ENCODE data around the gene NRXN3. TPM values are rescaled to one million over a fixed set of nuclear protein-coding genes. Genes with fewer than 3 reads are reported as not detected.

NRXN3 gene
- total and polyA plus RNA-seq, 2 donors (not counting 1 experiment from before 2014, with no cell fraction given): not detected

DNA sequence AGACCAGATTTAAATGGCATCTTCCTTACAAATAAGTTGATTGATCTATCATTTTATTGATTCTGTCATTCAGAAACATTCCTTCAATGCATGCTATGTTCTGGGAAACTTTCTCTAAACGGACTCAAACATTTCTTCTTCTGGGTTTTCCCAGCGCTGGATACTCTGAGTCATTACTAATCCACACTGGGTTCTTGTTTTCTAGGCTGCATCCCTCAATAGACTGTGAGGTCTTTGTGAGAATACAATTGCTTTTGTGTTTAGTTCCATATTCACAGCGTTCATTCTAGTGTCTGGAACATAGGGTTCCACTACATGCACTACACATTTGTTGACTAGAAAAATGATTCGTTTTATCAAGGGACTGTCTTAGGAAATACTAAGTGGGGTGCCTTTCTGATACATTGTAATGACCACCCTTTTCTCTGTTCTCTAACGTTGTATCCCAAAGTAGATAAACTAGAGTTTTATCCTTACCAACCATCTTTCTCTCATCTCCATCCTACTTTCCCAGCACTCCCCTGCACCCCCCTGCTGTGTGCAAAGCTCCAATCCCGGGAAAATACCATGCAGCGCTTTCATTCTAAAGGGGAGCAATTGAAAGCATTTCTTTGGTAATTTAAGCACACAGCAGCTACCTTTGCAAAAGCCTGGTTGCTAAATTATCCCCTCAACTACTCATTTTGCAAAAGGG, 1162.5 kb downstream of the NRXN3 start:
- Histone ChIP-seq H3K79me2 (ENCODE audit: control insufficient read depth, insufficient read depth, low read length) (no peaks in the 10 kb centered on the region), H3K9me3 (ENCODE audit: control extremely low read depth in 1 of 3, control insufficient read depth in 2 of 3, insufficient read depth in 1 of 3, low read length in 2 of 3) (no peaks in the 10 kb centered on the region), H2AFZ (ENCODE audit: insufficient read depth, low read depth, low read length, poor library complexity, severe bottlenecking) (no peak overlapping the region), H3K9ac (ENCODE audit: low read length) (no peak overlapping the region), H3K4me2 (replicated peaks; ENCODE audit: low read depth, low read length, poor library complexity, severe bottlenecking) (no peak overlapping the region), H3K27ac (ENCODE audit: low read length in 2 of 2) (no peak overlapping the region), H4K20me1 (ENCODE audit: control insufficient read depth, insufficient read depth, low read length, poor library complexity, severe bottlenecking) (no peaks in the 10 kb centered on the region), H3K36me3 (replicated peaks in 1 of 2; ENCODE audit: control extremely low read depth in 1 of 2, control insufficient read depth in 1 of 2, extremely low read depth in 1 of 2, insufficient read depth in 2 of 2, low read length in 1 of 2) (no peaks in the 10 kb centered on the region), H3K4me1 (ENCODE audit: control insufficient read depth in 2 of 2, insufficient read depth in 2 of 2, low read length in 2 of 2) (no peaks in the 10 kb centered on the region), H3K4me3 (ENCODE audit: control extremely low read depth in 1 of 5, extremely low read depth in 1 of 5, insufficient read depth in 1 of 5, low read depth in 2 of 5, low read length in 4 of 5) (no peak overlapping the region), H3K27me3 (replicated peaks in 1 of 4; ENCODE audit: control extremely low read depth in 1 of 4, control insufficient read depth in 3 of 4, insufficient read depth in 4 of 4, low read length in 3 of 4) (no peaks in the 10 kb centered on the region)
- WGBS (ENCODE audit: insufficient coverage): 65% methylated on average over 2 of the region's 7 CpGs
- intact Hi-C loops (cut with micrococcal nuclease): no loop called here
- DNase-seq (no peak), ATAC-seq (ENCODE audit: low read depth) (no peak)
- CTCF ChIA-PET: no interaction called here
- Mint-ChIP-seq H3K4me1 (no peaks in the 10 kb centered on the region), H3K27ac (no peak overlapping the region), H3K27me3 (no peaks in the 10 kb centered on the region), H3K4me3 (no peak overlapping the region), H3K9me3 (ENCODE audit: insufficient read depth) (no peaks in the 10 kb centered on the region)
- TF ChIP-seq EZH2 (IDR thresholded peaks at IDR 0.05; ENCODE audit: borderline replicate concordance, insufficient read depth, low read depth, low read length, poor library complexity, severe bottlenecking): no peak
- TF ChIP-seq, protein P1, sequence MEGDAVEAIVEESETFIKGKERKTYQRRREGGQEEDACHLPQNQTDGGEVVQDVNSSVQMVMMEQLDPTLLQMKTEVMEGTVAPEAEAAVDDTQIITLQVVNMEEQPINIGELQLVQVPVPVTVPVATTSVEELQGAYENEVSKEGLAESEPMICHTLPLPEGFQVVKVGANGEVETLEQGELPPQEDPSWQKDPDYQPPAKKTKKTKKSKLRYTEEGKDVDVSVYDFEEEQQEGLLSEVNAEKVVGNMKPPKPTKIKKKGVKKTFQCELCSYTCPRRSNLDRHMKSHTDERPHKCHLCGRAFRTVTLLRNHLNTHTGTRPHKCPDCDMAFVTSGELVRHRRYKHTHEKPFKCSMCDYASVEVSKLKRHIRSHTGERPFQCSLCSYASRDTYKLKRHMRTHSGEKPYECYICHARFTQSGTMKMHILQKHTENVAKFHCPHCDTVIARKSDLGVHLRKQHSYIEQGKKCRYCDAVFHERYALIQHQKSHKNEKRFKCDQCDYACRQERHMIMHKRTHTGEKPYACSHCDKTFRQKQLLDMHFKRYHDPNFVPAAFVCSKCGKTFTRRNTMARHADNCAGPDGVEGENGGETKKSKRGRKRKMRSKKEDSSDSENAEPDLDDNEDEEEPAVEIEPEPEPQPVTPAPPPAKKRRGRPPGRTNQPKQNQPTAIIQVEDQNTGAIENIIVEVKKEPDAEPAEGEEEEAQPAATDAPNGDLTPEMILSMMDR (IDR thresholded peaks at IDR 0.05): no peak
- POLR2A ChIA-PET: no interaction called here

DNA sequence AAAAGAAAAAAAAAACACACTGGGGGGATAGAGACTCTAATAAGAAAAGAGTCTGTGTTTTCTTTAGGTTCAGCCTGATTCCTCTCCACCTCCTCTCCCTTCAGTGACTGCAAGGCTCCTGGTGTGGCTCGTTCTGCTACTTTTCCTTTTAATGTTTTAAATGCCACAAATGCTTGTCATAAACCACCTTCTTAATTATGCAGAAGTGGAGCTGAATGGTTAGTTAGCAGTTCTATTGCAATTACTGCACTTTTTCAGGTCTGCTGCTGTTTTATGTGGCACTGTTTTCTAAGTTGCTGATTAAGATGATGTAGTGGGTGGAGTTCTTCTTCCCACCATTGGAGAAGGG, 1163.0 kb downstream of the NRXN3 start:
- H3K27me3 Mint-ChIP-seq: no peaks in the 10 kb centered on the region
- Histone ChIP-seq H3K79me2 (ENCODE audit: control insufficient read depth, insufficient read depth, low read length) (no peaks in the 10 kb centered on the region), H4K20me1 (ENCODE audit: control insufficient read depth, insufficient read depth, low read length, poor library complexity, severe bottlenecking) (no peaks in the 10 kb centered on the region), H3K4me2 (replicated peaks; ENCODE audit: low read depth, low read length, poor library complexity, severe bottlenecking) (no peak overlapping the region), H3K4me3 (ENCODE audit: control extremely low read depth in 1 of 5, extremely low read depth in 1 of 5, insufficient read depth in 1 of 5, low read depth in 2 of 5, low read length in 4 of 5) (no peak overlapping the region), H3K27me3 (replicated peaks in 1 of 4; ENCODE audit: control extremely low read depth in 1 of 4, control insufficient read depth in 3 of 4, insufficient read depth in 4 of 4, low read length in 3 of 4) (no peaks in the 10 kb centered on the region), H3K9me3 (ENCODE audit: control extremely low read depth in 1 of 3, control insufficient read depth in 2 of 3, insufficient read depth in 1 of 3, low read length in 2 of 3) (no peaks in the 10 kb centered on the region), H3K4me1 (ENCODE audit: control insufficient read depth in 2 of 2, insufficient read depth in 2 of 2, low read length in 2 of 2) (no peaks in the 10 kb centered on the region), H3K9ac (ENCODE audit: low read length) (no peak overlapping the region), H2AFZ (ENCODE audit: insufficient read depth, low read depth, low read length, poor library complexity, severe bottlenecking) (no peak overlapping the region), H3K27ac (ENCODE audit: low read length in 2 of 2) (no peak overlapping the region), H3K36me3 (replicated peaks in 1 of 2; ENCODE audit: control extremely low read depth in 1 of 2, control insufficient read depth in 1 of 2, extremely low read depth in 1 of 2, insufficient read depth in 2 of 2, low read length in 1 of 2) (no peaks in the 10 kb centered on the region)
- no peaks in the 10 kb centered on the region for H3K4me1 Mint-ChIP-seq
- H3K27ac Mint-ChIP-seq: no peak overlapping the region
- POLR2A ChIA-PET: no interaction called here
- no peak for TF ChIP-seq EZH2 (IDR thresholded peaks at IDR 0.05; ENCODE audit: borderline replicate concordance, insufficient read depth, low read depth, low read length, poor library complexity, severe bottlenecking)
- TF ChIP-seq, protein P1 (IDR thresholded peaks at IDR 0.05): no peak
- CTCF ChIA-PET: no interaction called here
- no CpG with 5 or more reads among the region's 1 CpG for WGBS (ENCODE audit: insufficient coverage)
- intact Hi-C loops (cut with micrococcal nuclease): no loop called here
- no peaks in the 10 kb centered on the region for H3K9me3 Mint-ChIP-seq (ENCODE audit: insufficient read depth)
- DNase-seq: no peak
- H3K4me3 Mint-ChIP-seq: no peak overlapping the region
- ATAC-seq (ENCODE audit: low read depth): no peak
